ENCODE data around the gene SHANK1. TPM values are rescaled to one million over a fixed set of nuclear protein-coding genes. Genes with fewer than 3 reads are reported as not detected.

The SHANK1 gene
- total RNA-seq, 4 donors from 2014 or later = 4.0 to 6.5 TPM; not detected in 2

- no peak for DNase-seq
- Histone ChIP-seq H3K4me3 (no peak overlapping the region), H3K9me3 (no peaks in the 10 kb centered on the region), H3K27ac (no peak overlapping the region), H3K4me1 (no peaks in the 10 kb centered on the region), H3K27me3 (peaks cover 4 to 5% of the 10 kb centered on the region in 2 donors), H3K36me3 (no peaks in the 10 kb centered on the region)
- intact Hi-C loops (cut with DNase I; ENCODE audit: low total_unique reads) = no loop called here
- TF ChIP-seq POLR2A (IDR thresholded peaks at IDR 0.05) = no peak
- TF ChIP-seq, protein P1, sequence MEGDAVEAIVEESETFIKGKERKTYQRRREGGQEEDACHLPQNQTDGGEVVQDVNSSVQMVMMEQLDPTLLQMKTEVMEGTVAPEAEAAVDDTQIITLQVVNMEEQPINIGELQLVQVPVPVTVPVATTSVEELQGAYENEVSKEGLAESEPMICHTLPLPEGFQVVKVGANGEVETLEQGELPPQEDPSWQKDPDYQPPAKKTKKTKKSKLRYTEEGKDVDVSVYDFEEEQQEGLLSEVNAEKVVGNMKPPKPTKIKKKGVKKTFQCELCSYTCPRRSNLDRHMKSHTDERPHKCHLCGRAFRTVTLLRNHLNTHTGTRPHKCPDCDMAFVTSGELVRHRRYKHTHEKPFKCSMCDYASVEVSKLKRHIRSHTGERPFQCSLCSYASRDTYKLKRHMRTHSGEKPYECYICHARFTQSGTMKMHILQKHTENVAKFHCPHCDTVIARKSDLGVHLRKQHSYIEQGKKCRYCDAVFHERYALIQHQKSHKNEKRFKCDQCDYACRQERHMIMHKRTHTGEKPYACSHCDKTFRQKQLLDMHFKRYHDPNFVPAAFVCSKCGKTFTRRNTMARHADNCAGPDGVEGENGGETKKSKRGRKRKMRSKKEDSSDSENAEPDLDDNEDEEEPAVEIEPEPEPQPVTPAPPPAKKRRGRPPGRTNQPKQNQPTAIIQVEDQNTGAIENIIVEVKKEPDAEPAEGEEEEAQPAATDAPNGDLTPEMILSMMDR (IDR thresholded peaks at IDR 0.05) = no peak
Measured at GRCh38 chr19:50654882-50655281, 64.7 kb downstream of the SHANK1 start.

- Histone ChIP-seq H3K9me3 (no peaks in the 10 kb centered on the region), H3K27ac (no peak overlapping the region), H3K36me3 (no peaks in the 10 kb centered on the region), H3K4me1 (no peaks in the 10 kb centered on the region), H3K27me3 (peaks cover 0 to 1% of the 10 kb centered on the region in 2 donors), H3K4me3 (no peak overlapping the region)
- TF ChIP-seq POLR2A (IDR thresholded peaks at IDR 0.05) = no peak
- TF ChIP-seq, protein P1 (IDR thresholded peaks at IDR 0.05) = no peak
- DNase-seq = no peak
- intact Hi-C loops (cut with DNase I; ENCODE audit: low total_unique reads) = no loop called here
Measured at GRCh38 chr19:50652722-50653121, 66.9 kb downstream of the SHANK1 start.

GRCh38 chr19:50651174-50651573 lies 68.4 kb downstream of the SHANK1 start:
- Histone ChIP-seq H3K9me3 (no peaks in the 10 kb centered on the region), H3K36me3 (no peaks in the 10 kb centered on the region), H3K4me1 (no peaks in the 10 kb centered on the region), H3K27ac (no peak overlapping the region), H3K27me3 (peaks cover 0 to 3% of the 10 kb centered on the region in 2 donors), H3K4me3 (no peak overlapping the region)
- TF ChIP-seq, protein P1 (IDR thresholded peaks at IDR 0.05) = no peak
- no peak for TF ChIP-seq POLR2A (IDR thresholded peaks at IDR 0.05)
- DNase-seq = no peak
- intact Hi-C loops (cut with DNase I; ENCODE audit: low total_unique reads) = no loop called here

DNA sequence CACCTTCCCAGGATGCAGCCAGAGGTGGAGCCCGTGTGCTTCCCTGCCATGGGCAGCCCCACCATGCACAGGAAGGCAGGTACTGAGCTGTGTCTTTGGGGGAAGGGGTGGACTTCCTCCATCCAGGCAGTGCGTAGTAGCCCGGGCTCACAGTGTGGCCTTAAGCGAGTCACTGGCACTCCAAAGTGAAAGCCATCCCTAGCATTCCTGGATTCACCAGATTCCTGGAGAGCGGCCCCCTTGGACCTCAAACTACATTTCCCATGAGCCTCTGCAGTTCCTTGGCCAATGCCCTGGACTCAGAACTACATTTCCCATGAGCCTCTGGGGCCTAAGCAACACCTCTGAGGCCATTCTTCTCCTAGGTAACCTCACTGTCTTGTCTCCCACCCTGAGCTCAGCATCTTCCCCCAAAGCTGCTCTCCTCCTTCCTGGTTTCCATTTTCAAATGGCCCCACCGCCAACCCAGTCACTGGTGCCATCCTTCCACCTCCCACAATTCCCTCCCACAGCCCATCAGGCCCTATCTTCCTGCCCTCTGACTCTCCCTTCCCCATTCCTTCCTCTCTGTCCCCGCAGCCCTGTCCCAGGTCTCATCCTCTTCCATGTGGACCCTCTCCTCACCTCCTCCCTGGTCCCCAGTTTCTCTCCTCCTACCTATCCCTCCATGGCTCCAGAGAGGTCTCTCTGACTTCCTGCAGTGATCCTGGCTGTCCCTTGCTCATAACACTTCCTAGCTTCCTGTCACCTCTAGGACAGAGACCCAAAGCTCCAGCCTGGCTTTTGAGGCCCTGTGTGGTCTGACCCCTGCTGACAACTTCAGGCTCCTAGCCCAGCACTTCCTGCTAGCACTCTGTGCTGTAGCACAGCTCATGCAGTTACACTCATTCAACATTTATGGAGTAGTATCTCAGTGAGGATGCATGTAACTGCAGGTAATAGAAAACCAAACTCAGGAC lies 69.9 kb downstream of the SHANK1 start, which contains the start of gene C19orf81:
C19orf81 (plus strand) TSS at position 13 of the 959 bp plus-strand sequence; CDS start at position 13, 0 bp downstream.
- Histone ChIP-seq H3K27ac (no peak within 1 kb of the TSS), H3K9me3 (no peaks in the 10 kb centered on the region), H3K36me3 (no peaks in the 10 kb centered on the region), H3K4me3 (no peak within 1 kb of the TSS), H3K27me3 (peaks cover 0 to 3% of the 10 kb centered on the region in 2 donors), H3K4me1 (no peaks in the 10 kb centered on the region)
- TF ChIP-seq, protein P1 (IDR thresholded peaks at IDR 0.05) = no peak
- TF ChIP-seq POLR2A (IDR thresholded peaks at IDR 0.05) = no peak
- intact Hi-C loops (cut with DNase I; ENCODE audit: low total_unique reads) = no loop called here
- DNase-seq = no peak

- peaks cover 0 to 3% of the 10 kb centered on the region in 2 donors for H3K27me3 ChIP-seq
- no peak for TF ChIP-seq POLR2A (IDR thresholded peaks at IDR 0.05)
- TF ChIP-seq, protein P1 (IDR thresholded peaks at IDR 0.05) = no peak
- intact Hi-C loops (cut with DNase I; ENCODE audit: low total_unique reads) = no loop called here
Measured at GRCh38 chr19:50648659-50649058, 70.9 kb downstream of the SHANK1 start.

More at GRCh38 chr19:50648659-50649058, 70.9 kb downstream of the SHANK1 start:
- Histone ChIP-seq H3K36me3 (no peaks in the 10 kb centered on the region), H3K4me1 (no peaks in the 10 kb centered on the region), H3K27ac (no peak overlapping the region), H3K4me3 (no peak overlapping the region), H3K9me3 (no peaks in the 10 kb centered on the region)
- no peak for DNase-seq
